GM21390 (cell line): ENCODE data around the gene AADACL4.
"Not testable (repeated sequence)": the region's sequence is repeated elsewhere in the genome, so short reads cannot be mapped to it uniquely, and the experiment has no call there.

Experiments
- ATAC-seq: cut with Tn5 transposase; IDR thresholded peaks from one replicate; pipeline ENCODE4 v1.9.1; 2021; ENCODE audit not compliant: unreplicated experiment

Gene AADACL4

DNA sequence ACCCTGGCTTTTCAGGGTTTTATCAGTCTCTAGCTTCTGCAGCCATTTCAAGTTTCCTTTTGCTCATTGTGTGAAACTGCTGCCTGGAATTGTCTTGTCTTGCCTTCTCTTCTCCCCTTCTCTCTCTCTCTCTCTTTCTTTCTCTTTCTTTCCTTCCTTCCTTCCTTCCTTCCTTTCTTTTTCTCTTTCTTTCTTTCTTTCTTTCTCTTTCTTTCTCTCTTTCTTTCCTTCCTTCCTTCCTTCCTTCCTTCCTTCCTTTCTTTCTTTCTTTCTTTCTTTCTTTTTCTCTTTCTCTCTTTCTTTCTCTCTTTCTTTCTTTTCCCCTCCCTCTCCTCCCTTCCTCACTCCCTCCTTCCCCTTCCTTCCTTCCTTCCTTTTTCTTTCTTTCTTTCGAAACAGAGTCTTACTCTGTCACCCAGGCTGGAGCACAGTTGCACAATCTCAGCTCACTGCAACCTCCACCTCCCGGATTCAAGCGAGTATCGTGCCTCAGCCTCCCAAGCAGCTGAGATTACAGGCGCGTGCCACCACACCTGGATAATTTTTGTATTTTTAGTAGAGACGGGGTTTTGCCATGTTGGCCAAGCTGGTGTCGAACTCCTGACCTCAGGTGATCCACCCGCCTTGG is 14.1 kb downstream of the AADACL4 start:
- not testable (repeated sequence) for ATAC-seq

DNA sequence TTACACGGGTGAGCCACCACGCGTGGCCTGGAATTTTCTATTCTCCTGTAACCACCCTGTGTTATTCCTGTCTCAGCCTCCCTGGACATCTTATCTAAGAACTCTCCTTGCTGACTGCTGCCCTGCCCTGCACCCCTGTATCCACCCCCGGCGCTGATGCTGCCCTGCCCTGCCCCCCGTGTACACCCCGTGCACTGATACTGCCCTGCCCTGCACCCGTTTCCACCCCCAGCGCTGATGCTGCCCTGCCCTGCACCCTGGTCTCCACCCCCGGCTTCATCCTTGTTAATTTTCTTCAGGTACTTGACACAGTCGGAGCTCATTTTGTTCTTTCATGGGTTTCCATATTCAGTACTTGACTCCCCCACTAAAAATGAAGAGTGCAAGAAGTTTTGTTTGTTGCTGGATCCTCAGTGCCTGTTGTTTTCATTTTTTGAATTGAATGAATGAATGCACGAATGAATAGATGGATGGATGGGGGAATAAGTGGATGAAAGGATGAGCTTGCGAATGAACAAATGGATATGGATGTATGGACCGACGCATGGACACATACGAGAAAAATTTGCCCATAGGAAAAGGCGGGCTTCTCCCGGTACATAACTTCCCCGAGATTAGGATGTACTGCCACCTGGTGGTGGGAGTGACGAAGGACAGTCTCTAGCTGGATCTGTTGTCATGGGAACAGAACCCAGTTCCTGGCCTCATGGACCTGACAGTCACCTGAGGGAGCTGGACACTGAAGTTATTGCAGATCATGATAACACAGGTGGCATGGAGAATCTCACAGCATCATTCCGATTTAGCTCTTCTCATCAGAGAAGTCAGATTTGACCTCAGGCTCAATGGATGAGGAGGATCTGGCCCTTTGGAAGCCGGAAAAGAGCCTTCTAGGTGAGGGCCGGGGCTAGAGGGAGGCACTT is 14.9 kb downstream of the AADACL4 start:
- ATAC-seq, result peak; percentile 77

DNA sequence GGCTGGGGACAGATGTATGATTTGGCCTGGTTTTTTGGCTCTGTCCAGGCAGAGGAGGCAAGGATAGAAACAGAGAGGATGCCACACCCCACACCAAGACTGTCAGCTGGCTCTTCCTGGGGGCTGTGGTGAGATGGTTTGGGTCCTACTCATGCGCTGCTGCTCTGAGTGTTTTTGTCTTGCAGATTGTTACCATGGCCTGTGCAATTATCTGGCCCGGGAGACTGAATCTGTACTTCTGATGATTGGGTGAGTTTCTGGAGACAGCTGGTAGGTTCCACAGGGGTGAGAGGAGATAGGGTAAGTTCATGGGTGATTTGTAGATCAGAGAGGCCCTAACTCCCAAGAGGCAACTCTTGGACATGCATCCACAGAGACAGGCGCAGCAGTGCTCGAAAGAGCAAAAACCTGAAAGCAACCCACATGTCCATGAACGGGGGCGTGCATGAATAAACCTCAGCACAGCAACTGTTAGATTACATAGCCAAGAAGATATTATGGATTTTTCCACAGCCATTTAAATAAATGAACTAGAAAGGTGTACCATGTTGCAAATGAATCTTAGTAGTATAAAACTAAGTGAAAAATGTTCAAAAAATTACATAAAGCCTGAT is 17.8 kb downstream of the AADACL4 start:
- no peak for ATAC-seq

DNA sequence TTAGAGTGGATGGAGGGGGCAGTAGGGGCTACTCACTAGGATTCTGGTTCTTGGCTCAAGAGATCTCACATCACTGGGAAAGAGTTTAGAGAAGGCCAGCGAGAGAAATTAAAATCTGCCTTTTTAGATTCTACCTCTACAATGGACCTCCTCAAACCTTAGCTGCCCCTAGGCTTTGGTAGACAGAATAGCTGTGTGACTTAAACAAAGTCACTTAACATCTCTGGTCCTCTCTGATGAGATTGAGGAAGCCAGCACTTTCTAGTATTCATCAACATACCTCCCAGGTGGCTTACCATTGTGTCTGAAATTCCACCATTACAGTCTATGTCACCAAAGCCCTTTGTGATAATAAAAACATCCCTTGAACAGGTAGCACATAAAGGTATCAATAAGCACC is 18.7 kb downstream of the AADACL4 start:
- no peak for ATAC-seq

DNA sequence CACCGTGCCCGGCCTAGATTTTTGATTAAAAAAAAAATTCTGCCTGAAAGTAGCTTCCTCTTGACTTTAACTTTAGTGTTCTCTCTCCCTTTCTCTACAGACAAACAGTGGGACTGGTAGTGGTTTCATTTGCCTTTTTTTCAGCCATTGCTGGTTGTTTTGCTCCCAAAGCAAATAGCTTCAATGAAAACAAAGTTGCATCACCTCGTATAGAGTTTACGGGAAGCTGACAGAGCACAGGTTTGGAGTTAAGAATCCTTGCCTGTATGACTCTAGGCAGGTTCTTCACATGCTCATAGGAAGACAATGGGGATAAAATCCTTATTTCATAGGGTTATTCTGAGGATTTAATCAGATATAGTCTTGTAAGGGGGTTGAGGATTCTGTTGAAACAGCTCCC is 21.6 kb downstream of the AADACL4 start:
- no peak for ATAC-seq

DNA sequence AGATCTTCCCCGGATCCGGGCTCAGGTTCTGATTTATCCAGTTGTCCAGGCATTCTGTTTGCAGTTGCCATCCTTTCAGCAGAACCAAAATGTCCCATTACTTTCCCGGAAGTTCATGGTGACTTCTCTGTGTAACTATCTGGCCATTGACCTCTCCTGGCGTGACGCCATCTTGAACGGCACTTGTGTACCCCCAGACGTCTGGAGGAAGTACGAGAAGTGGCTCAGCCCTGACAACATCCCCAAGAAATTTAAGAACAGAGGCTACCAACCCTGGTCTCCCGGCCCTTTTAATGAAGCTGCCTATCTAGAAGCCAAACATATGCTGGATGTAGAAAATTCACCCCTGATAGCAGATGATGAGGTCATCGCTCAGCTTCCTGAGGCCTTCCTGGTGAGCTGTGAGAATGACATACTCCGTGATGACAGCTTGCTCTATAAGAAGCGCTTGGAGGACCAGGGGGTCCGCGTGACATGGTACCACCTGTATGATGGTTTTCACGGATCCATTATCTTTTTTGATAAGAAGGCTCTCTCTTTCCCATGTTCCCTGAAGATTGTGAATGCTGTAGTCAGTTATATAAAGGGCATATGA is 22.4 kb downstream of the AADACL4 start:
- ATAC-seq, result no peak

DNA sequence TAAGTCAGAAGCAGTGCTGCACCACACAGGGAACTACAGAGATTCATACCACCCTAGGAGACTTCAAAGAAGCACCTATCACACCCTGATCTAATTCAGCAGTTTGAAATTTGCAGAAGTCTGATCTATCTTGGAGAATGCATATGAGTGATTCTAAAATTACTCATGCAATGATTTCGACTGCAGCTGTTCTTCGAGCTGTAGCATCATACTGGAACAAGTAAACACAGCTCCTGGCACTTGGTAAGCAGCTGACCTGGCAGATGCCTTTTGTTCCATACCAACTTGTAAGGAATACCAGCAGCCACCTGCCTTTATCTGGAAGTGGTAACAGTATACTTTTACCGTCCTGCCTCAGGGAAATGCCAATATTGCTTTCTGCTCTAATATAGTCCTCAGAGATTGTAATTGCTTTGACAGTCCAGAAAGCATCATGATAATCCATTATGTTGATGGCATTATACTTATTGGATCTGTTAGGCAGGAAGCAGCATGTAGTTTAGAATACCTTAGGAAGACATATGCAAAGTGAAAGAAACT is 25.7 kb downstream of the AADACL4 start:
- ATAC-seq, result no peak

DNA sequence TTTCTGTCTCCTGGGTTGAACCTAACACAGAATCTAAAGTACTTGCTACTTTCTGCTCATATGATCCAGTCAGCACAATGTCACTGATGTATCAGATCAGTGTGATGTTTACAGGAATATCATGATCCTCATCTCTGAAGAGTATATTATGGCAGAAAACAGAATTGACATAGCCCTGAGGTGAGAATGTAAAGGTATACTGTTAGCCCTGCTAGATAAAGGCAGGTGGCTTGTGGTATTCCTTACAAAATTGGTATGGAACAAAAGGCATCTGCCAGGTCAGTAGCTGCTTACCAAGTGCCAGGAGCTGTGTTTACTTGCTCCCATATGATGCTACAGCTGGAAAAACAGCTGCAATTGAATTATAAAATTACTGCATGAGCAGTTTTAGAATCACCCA is 30.5 kb downstream of the AADACL4 start:
- ATAC-seq, result no peak

DNA sequence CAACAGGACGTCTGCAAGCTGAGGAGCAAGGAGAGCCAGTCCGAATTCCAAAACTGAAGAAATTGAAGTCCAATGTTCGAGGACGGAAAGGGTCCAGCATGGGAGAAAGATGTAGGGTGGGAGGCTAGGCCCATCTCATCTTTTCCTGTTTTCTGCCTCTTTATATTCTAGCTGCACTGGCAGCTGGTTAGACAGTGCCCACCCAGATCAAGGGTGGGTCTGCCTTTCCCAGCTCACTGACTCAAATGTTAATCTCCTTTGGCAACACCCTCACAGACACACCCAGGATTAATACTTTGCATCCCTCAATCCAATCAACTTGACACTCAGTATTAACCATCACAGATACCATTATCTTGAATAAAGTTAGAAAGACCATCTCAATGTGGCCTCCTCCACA is 32.2 kb downstream of the AADACL4 start:
- not testable (repeated sequence) for ATAC-seq

DNA sequence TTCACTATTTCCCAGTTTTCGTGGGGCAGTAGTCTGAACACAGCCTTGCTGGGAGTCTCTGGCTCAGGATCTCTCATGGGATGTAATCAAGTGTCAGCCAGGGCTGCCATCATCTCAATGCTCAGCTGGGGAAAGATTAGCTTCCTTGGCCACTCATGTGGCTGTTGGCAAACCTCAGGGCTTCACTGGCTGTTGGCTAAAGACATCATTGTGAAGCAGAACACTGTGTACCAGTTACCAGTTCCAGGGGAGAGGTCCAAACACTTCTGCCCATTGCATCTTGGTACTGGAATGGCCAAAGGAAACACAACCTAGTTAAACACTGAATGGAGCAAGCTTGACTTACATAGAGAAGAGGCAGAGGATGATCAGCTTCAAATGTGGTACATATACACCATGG is 33.7 kb downstream of the AADACL4 start:
- no peak for ATAC-seq

DNA sequence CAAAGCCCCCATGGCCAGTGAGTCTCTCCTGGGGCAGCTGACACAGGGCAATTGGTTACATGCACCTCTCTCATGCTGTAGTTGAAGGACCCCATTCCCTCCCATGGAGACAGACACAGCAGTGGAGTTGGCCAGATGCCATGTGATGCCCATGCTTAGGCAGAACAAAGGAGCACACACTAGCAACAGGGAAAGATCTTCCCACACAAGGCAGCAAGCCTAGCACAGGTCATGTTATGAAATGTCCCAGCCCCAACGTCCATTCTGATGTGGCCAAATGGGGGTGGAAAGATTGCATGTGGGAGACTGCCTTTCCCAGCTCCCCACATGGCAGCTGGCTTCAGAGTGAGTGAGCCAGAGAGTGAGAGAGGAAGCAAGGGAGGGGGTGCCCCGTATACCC is 34.5 kb downstream of the AADACL4 start:
- ATAC-seq, result no peak

DNA sequence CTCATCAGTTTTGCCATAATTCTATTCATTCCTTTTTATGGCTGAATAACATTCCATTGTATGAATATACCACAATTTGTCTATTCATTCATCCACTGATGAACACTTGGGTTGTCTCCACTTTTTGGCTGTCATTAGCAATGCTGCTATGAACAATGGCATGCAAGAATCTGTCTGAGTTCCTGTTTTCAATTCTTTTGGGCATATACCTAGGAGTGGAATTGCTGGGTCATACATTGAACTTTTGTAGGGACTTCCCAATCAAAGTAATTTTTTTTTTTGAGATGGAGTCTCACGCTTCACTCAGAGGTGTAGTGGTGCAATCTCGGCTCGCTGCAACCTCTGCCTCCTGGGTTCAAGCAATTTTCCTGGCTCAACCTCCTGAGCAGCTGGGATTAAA is 34.9 kb downstream of the AADACL4 start:
- no peak for ATAC-seq

DNA sequence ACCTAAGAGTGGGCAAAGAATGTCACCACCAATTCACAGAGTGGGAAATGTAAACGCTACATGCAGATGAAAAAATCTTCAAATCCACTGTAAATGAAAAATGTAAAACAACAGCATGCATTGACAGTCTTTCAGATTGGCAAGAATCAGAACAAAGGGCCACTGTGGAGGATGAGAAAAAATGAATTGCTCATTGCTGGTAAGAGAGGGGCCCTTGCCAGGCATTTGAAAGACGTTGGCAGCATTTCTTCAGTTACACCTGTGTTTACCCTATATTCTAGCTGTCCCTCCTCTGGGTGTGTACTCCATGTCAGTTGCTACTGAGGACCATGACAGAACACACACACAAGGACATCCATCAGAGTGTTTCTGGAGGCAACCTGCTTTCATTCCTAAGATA is 46.3 kb downstream of the AADACL4 start:
- no peak for ATAC-seq

DNA sequence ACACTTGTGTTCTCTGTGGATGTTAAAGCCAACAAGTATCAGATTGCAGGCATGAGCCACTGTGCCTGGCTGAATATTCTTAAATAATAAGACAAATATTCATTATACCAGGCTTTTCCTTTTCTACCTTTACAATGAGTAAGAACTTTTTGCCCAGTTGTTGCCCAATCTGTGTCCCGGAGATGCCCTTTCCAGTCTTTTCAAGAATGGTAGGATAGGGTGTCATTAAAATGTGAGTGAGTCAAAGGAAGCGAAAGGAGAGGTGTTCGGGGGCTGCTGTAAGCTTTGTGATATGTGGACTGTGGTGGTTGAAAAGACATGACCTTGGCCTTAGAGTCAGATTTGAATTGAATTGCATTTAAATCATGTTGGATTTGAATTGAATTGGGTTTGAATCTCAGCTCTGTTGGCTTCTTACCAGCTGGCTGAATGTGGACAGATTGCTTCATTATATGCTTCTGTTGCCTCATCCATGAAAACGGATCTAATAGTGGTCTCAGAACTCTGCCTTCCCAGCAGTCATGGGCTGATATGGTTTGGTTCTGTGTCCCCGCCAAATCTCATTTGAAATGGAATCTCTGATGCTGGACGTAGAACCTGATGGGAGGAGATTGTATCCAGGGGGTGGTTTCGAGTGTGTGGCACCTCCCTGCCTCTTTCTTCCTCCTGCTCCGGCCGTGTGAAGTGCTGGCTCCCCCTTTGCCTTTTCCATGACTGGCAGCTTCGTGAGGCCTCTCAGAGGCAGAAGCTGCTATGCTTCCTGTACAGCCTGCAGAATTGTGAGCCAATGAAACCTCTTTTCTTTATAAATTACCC is 49.3 kb downstream of the AADACL4 start:
- ATAC-seq, result no peak

DNA sequence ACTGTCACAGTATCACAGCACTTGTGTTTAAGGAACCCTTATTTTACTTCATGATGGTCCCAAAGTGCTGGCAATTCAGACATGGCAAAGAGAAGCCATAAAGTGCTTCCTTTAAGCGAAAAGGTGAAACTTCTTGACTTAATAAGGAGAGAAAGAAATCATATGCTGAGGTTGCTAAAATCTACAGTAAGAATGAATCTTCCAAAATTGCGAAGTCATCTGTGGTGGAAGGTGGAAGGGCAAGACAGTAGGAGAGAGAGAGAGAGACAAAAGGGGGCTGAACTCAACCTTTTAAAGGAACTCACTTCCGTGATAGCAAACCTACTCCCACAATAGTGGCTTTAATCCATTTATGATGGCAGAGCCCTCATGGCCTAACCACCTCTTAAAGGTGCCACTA is 52.8 kb downstream of the AADACL4 start:
- ATAC-seq, result no peak

DNA sequence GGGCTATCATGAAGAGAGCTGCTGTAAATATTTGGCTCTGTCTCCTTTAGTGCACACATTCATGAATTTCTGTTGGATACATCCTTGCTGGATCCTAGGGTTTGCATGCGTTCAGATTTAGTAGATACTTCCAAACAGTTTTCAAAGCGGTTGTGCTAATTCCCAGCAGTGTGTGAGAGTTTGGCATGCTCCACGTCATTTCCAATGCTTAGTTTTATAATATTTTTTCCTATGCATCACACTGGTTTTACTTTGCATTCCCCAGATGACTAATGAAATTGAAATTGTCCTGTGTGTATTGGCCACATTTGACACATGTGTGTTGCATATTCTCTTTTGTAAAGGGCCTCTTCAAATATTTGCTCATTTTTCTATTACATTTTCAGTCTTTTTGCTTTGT is 53.5 kb downstream of the AADACL4 start:
- no peak for ATAC-seq

DNA sequence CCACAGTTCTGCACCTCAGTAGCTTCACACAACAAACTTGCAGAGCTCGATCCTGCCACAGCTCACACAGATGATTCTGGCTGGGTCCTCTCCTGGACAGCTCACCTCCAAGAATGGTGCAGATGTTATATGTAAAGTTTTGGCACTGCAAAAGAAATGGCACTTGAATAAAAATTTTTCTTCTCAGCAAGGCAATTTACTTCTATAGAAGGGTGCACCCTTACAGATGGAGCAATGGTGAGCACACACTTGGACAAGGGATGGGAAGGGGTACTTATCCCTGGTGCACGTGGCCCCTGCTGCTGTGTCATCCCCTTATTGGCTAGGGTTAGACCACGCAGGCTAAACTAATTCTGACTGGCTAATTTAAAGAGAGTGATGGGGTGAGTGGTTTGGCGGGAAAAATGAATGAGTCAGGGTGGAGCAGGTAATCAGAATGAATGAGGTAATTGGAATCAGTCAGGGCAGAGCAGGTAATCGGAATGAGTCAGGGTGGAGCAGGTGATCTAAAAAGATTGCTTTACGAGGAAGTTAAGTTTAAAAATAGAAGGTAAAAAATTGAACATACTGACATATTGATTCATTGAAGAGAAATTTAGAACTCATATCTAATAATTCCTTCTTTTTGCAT is 60.1 kb downstream of the AADACL4 start:
- no peak for ATAC-seq

DNA sequence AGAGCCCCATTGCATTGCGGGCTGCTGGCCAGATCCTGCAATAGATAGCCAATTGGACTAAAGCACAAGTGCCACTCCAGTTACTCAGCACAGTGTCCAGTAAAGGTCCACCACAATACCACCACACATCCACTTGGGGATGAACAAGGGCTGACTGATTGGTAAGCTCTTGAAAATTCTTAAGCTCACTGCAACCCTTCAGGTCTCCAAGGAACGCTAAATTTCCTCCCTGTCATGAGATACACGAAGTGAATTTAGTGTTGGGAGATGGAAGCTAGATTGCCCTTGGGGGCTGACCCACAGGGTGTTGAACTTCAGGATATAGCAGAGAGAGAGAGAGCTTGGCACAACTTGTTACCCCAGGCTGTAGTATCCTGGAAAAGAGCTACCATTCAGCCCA is 62.2 kb downstream of the AADACL4 start:
- ATAC-seq, result no peak

DNA sequence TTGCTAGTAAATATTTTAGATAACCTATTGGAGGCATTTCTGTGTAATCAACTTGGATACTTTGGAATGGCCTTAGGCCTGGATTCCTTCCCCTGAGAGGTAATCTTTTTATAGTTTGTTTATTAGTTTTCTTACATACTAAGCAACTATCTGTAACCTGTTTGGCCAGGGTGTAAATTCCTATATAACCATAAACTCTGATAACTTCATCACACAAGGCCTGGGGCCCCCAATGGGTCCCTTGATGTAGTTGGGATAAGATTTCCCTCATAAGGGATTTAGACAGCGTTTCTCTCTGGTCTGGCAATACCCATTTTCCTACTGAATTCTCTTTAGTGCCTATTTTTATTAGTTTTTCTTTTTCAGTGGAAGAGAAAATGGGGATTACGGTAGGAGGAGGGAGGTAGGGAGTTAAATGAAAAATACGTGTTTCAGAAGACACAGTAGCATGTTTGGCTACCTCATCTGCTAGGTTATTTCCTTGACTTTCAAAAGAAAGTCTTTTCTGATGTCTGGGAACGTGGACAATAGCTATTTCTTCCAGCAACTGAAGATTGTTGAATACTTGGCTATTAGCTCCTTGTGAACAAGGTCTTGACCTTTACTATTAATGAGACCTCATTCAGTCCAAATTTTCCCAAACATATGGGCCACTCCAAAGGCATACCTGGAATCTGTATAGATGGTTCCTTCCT is 64.7 kb downstream of the AADACL4 start:
- no peak for ATAC-seq

DNA sequence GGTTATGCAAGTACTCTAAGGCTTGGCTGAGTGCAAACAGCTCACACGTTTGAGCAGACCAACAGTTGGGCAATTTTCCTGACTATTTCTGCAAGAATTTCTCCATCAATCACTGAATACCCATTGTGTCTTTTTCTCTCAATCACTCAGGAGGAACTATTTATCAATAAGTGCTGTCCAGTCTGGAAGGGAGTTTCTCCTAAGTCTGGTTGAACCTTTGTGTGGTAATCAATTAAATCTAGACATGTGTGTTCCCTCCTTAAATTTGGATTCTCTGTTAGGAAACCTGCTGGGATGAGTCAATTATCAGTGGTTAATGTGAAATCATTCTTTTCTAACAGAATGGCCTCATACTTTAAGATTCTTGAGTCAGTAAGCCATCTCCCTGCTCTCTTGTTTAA is 65.2 kb downstream of the AADACL4 start:
- no peak for ATAC-seq
